Panc1 (cell line): ENCODE data around the gene CACNA1C. TPM values are rescaled to one million over a fixed set of nuclear protein-coding genes. Genes with fewer than 3 reads are reported as not detected.

Experiments
- ATAC-seq: fragments of 200-7000 bp; cut with Tn5 transposase; 2 replicates; pipeline ENCODE4 v1.9.1; 2020; ENCODE audit warnings: mild to moderate bottlenecking, moderate library complexity
- BruUV-seq: library from RNA; stranded (reverse); fragments of 400-500 nt; replicated peaks from 2 replicates; lab custom pipeline; 2021; lab: Mats Ljungman, UMichigan
- CTCF ChIA-PET: fragments of 300-600 bp; sonication (Branson Sonifier 250); formaldehyde crosslinking; loops from one replicate; lab custom pipeline; 2022; ENCODE audit warnings: antibody characterized with exemption; lab: Charles Lee
- POLR2A ChIA-PET: fragments of 300-600 bp; sonication (Branson Sonifier 250); formaldehyde crosslinking; loops from one replicate; lab custom pipeline; 2022; ENCODE audit warnings: antibody characterized with exemption; lab: Charles Lee
- DNase-seq: peaks from one replicate; pipeline ENCODE4 v3.0.0-alpha.2; 2010; ENCODE audit warnings: low read depth, low spot score
- H3K27ac ChIP-seq: 2 replicates; pipeline ENCODE4 v1.5.1; 2011; ENCODE audit warnings: mild to moderate bottlenecking, low read length, inconsistent platforms
- H3K27me3 ChIP-seq: fragments of 200-500 bp; sonication (Bioruptor generic); 2 replicates; pipeline ENCODE4 v1.6.0; 2014; ENCODE audit warnings: low read length, inconsistent platforms; ENCODE audit not compliant: control insufficient read depth, insufficient read depth
- H3K36me3 ChIP-seq: fragments of 200-500 bp; sonication (Bioruptor generic); 2 replicates; pipeline ENCODE4 v1.5.1; 2014; ENCODE audit warnings: inconsistent platforms, mild to moderate bottlenecking, low read length, moderate library complexity; ENCODE audit not compliant: control insufficient read depth, insufficient read depth
- H3K4me1 ChIP-seq: 2 replicates; pipeline ENCODE4 v1.5.1; 2011; ENCODE audit warnings: inconsistent platforms, mild to moderate bottlenecking, low read length, moderate library complexity; ENCODE audit not compliant: control insufficient read depth, insufficient read depth
- H3K4me3 ChIP-seq, 2 experiments: 2 replicates each; pipeline ENCODE4 v1.5.1; 2011 to 2012; ENCODE audit warnings: low read depth in 2 of 2, low read length in 2 of 2, mild to moderate bottlenecking in 2 of 2, inconsistent platforms in 1 of 2, moderate library complexity in 1 of 2
- H3K9me3 ChIP-seq: fragments of 200-500 bp; sonication (Bioruptor generic); 2 replicates; pipeline ENCODE4 v1.5.1; 2014; ENCODE audit warnings: low read depth, mild to moderate bottlenecking, inconsistent platforms, low read length, moderate library complexity; ENCODE audit not compliant: control insufficient read depth, insufficient read depth
- POLR2AphosphoS5 ChIP-seq: IDR thresholded peaks from 2 replicates; pipeline ENCODE4 v1.6.1; 2012; ENCODE audit warnings: mild to moderate bottlenecking, low read depth, low read length, moderate library complexity
- SIN3A ChIP-seq: IDR thresholded peaks from 2 replicates; pipeline ENCODE4 v1.6.1; 2012; ENCODE audit warnings: low read depth, mild to moderate bottlenecking, low read length, moderate library complexity, borderline replicate concordance; ENCODE audit not compliant: insufficient read depth
- TCF7L2 ChIP-seq: IDR thresholded peaks from 2 replicates; pipeline ENCODE4 v1.6.1; 2011; ENCODE audit warnings: mild to moderate bottlenecking, low read depth, low read length, inconsistent platforms
- in situ Hi-C: cut with HindIII; loops from 2 replicates; pipeline ENCODE4 v1.10.0; 2016; ENCODE audit warnings: low sequenced_read_pairs, low pct_unique_long_range_greater_than_20kb
- intact Hi-C: fragments of 100-400 bp; cut with micrococcal nuclease; formaldehyde crosslinking; loops from one replicate; pipeline ENCODE4 v1.10.0; 2022; ENCODE audit not compliant: unreplicated experiment
- total RNA-seq: library from RNA; stranded (reverse); gene quantifications from one replicate; pipeline ENCODE4 v1.2.1, GENCODE V29; 2021; ENCODE audit not compliant: unreplicated experiment
- TF ChIP-seq, protein P1 (sequence below): fragments of 450-650 bp; IDR thresholded peaks from 2 replicates; pipeline ENCODE4 v1.5.1; 2017; ENCODE audit warnings: mild to moderate bottlenecking
- TF ChIP-seq, protein P2 (sequence below), 2 experiments: IDR thresholded peaks; 2 replicates each; pipeline ENCODE4 v1.6.1; 2011 to 2012; ENCODE audit warnings: low read depth in 2 of 2, control low read depth in 1 of 2, low read length in 1 of 2, mild to moderate bottlenecking in 1 of 2, moderate library complexity in 1 of 2; ENCODE audit not compliant: insufficient read depth in 1 of 2

Gene CACNA1C
- total RNA-seq, 1 experiment from 2014 or later: 0.03 TPM

DNA sequence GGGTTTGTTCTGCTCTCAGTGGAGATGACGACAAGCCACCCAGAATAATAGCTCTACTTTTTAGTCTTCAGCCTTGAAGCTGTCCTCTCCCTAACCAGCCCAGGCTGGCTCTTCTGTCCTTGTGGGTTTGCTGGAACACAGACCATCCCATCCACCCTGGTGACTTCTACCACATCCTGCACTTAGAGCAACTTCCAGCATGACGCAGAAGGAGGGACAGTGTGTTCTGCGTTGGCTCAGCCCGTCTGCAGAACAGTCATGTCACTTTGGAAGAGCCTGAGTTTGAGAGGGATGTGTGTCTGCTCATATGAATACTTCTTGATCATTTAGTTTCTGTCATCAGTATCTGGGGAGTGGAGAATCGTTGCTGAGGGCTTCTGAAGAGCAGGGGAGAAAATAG, 198.0 kb downstream of the CACNA1C start:
- Histone ChIP-seq H3K4me1 (no peaks in the 10 kb centered on the region), H3K36me3 (no peaks in the 10 kb centered on the region), H3K4me3 (no peak overlapping the region), H3K9me3 (peaks cover 3% of the 10 kb centered on the region; the same call in 1 of the 2 replicates), H3K27me3 (no peaks in the 10 kb centered on the region), H3K27ac (no peak overlapping the region)
- ChIA-PET POLR2A (no interaction called here), CTCF (no interaction called here)
- TF ChIP-seq POLR2AphosphoS5 (no peak), SIN3A (no peak)
- in situ Hi-C loops (no loop called here), intact Hi-C loops (no loop called here)
- no TSS peak for BruUV-seq
- DNase-seq: no peak
- ATAC-seq: no peak

DNA sequence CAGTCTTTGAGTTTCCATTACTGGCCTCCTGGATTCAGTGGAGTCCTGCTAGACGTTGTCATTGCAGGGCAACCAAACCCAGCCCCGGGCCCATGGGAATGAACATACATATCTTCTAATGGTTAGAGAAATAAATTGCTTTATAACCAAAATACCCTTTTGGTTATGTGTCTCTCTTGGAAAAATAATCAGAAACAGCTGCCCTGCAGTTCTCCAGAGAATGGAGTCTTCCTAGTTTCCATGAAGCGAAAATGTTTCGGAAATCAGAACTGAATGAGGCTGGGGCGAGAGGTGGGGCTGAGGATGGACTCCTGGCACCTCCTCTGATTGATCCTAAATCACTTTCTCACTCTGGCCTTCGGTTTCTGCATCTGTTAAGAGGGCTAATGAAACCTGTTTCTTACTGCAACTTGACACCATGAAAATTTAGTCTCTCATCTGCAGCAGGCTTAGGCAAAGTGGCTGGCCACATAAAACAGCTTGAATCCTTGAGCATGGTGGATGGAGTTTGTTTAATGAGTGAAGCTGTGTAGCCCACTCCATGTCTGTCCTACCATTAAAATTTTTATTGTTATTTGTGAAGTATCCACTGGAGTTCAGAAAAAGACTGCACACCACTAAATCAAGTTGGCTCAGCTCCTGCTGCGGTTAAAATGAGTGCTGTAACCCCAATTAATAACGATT, 198.9 kb downstream of the CACNA1C start:
- intact Hi-C loops: no loop called here
- in situ Hi-C loops: no loop called here
- CTCF ChIA-PET: no interaction called here
- H3K4me3 ChIP-seq: no peak overlapping the region
- BruUV-seq: no TSS peak
- H3K27me3 ChIP-seq: no peaks in the 10 kb centered on the region
- ATAC-seq (no peak), DNase-seq (no peak)
- H3K36me3 ChIP-seq: no peaks in the 10 kb centered on the region
- peaks cover 5% of the 10 kb centered on the region; the same call in 1 of the 2 replicates for H3K9me3 ChIP-seq
- H3K27ac ChIP-seq: no peak overlapping the region
- POLR2A ChIA-PET: no interaction called here
- no peak for TF ChIP-seq TCF7L2
- TF ChIP-seq, protein P1, sequence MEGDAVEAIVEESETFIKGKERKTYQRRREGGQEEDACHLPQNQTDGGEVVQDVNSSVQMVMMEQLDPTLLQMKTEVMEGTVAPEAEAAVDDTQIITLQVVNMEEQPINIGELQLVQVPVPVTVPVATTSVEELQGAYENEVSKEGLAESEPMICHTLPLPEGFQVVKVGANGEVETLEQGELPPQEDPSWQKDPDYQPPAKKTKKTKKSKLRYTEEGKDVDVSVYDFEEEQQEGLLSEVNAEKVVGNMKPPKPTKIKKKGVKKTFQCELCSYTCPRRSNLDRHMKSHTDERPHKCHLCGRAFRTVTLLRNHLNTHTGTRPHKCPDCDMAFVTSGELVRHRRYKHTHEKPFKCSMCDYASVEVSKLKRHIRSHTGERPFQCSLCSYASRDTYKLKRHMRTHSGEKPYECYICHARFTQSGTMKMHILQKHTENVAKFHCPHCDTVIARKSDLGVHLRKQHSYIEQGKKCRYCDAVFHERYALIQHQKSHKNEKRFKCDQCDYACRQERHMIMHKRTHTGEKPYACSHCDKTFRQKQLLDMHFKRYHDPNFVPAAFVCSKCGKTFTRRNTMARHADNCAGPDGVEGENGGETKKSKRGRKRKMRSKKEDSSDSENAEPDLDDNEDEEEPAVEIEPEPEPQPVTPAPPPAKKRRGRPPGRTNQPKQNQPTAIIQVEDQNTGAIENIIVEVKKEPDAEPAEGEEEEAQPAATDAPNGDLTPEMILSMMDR: no peak
- no peak for TF ChIP-seq POLR2AphosphoS5
- TF ChIP-seq, protein P2, sequence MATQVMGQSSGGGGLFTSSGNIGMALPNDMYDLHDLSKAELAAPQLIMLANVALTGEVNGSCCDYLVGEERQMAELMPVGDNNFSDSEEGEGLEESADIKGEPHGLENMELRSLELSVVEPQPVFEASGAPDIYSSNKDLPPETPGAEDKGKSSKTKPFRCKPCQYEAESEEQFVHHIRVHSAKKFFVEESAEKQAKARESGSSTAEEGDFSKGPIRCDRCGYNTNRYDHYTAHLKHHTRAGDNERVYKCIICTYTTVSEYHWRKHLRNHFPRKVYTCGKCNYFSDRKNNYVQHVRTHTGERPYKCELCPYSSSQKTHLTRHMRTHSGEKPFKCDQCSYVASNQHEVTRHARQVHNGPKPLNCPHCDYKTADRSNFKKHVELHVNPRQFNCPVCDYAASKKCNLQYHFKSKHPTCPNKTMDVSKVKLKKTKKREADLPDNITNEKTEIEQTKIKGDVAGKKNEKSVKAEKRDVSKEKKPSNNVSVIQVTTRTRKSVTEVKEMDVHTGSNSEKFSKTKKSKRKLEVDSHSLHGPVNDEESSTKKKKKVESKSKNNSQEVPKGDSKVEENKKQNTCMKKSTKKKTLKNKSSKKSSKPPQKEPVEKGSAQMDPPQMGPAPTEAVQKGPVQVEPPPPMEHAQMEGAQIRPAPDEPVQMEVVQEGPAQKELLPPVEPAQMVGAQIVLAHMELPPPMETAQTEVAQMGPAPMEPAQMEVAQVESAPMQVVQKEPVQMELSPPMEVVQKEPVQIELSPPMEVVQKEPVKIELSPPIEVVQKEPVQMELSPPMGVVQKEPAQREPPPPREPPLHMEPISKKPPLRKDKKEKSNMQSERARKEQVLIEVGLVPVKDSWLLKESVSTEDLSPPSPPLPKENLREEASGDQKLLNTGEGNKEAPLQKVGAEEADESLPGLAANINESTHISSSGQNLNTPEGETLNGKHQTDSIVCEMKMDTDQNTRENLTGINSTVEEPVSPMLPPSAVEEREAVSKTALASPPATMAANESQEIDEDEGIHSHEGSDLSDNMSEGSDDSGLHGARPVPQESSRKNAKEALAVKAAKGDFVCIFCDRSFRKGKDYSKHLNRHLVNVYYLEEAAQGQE (IDR thresholded peaks at IDR 0.05; ENCODE audit: insufficient read depth in 1 of 2, low read depth in 2 of 2, low read length in 1 of 2): no peak
- TF ChIP-seq SIN3A: no peak
- H3K4me1 ChIP-seq: no peaks in the 10 kb centered on the region

DNA sequence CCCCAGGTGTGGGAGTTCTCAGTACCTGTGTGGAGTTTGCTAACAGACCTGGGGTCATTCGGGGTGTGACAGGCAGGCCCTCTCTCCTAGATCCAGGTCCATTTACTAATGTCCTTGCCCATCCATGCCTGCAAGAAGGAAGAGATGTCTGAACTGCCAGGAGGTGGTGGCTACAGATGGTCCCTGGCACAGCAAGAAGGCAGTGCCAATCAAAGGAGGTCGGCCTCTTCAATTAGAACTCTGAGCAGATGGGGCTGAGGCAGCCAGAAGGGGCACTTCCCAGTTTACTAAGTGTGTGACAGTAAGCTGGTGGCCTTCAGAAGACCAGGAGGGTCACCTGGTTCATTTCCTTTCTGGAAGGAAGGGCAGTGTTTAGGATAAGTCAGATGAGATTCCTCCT, 202.5 kb downstream of the CACNA1C start:
- ATAC-seq (no peak), DNase-seq (no peak)
- ChIA-PET CTCF (no interaction called here), POLR2A (no interaction called here)
- no peak for TF ChIP-seq TCF7L2
- TF ChIP-seq POLR2AphosphoS5: no peak
- no peak for TF ChIP-seq SIN3A
- TF ChIP-seq, protein P1: no peak
- TF ChIP-seq, protein P2 (IDR thresholded peaks at IDR 0.05; ENCODE audit: insufficient read depth in 1 of 2, low read depth in 2 of 2, low read length in 1 of 2): no peak
- Histone ChIP-seq H3K27ac (no peak overlapping the region), H3K4me3 (no peak overlapping the region), H3K36me3 (no peaks in the 10 kb centered on the region), H3K4me1 (no peaks in the 10 kb centered on the region), H3K27me3 (no peaks in the 10 kb centered on the region), H3K9me3 (peaks cover 5% of the 10 kb centered on the region; the same call in 1 of the 2 replicates)
- in situ Hi-C loops: no loop called here
- intact Hi-C loops: no loop called here
- no TSS peak for BruUV-seq
